DMS 273 treated with DMSO at 0.1 percent for 48 hours (cell line): ENCODE data around the gene FOSL2.
A peak's percentile ranks its signal among the peaks of the same experiment; 100 is the strongest.

Experiments used
- DNase-seq: peaks from one replicate; lab custom pipeline; 2025; lab: John Stamatoyannopoulos, UW

FOSL2 gene

DNA sequence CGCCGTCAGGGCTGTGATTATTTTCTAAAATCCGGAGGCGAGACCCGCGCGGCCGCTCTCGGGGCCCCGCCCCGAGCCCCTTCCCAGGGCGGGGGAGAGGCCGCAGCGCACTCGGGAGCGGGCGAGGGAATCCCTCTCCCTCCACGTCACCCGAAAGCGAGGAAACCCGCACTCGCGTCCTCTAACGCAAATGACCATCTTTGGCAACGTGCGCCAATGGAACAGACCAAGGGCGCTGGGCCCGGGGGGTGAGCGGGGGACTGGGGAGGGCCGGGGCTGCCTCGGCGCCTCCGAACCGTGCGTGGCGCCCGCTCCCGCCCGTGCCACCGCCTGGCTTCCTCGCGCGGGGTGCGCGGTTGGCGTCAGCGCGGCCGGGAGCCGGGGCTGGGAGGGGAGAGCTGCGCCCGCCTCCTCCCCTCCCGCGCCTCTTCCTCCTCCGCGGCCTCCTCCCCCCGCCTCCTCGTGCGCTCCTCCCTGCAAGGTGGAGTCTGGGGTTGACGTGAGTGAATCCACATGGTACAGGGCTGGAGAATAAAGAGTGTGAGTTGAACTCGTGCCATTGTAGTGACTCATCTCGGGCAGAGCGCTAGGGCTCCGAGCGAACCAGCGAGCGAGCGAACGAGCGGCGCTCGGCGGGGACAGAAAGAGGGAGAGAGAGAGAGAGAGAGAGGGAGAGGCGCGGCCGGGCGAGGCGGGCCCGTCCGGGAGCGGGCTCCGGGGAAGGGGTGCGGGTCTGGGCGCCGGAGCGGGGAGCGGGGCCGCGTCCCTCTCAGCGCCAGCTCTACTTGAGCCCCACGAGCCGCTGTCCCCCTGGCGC is at the start of gene FOSL2:
Gene FOSL2 (plus strand): TSS at position 562 of the 817 bp plus-strand sequence. CDS start 863 bp downstream, outside the sequence.
- DNase-seq = peak; percentile 97

DNA sequence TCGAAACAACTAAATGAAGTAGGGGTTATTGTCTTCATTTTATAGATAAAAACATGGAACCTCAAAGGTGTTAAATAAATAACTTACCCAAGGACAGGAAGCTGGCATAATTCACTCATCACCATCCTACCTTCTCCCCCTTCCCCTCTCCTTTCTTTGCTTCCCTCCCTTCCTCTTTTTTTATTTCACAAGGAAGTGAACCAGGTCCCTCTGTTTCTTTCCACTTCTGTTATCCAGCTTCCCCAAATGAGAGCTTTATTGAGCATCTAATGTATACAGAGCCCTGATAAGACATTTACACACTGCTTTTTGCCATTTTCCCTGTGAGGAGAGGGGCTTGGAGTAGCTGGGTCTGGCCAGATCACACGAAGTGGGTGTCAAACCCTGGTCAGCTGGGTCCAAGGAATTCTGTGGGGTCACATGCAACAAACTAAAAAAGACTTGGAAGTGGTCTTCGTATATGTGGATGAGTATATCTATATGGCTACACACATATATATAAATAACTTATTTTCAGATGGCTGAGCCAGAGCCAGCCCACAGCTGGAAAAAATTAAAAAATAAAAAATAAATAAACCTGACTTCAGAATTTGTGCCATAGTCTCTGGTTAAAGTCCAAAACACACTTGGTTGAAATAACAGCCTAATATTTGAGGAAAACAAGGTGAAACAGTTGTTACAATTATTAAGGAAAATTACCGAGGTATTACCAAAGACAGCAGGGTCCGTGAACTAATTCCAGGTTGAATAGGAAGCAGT is 49.3 kb upstream of the FOSL2 start:
- no peak for DNase-seq

DNA sequence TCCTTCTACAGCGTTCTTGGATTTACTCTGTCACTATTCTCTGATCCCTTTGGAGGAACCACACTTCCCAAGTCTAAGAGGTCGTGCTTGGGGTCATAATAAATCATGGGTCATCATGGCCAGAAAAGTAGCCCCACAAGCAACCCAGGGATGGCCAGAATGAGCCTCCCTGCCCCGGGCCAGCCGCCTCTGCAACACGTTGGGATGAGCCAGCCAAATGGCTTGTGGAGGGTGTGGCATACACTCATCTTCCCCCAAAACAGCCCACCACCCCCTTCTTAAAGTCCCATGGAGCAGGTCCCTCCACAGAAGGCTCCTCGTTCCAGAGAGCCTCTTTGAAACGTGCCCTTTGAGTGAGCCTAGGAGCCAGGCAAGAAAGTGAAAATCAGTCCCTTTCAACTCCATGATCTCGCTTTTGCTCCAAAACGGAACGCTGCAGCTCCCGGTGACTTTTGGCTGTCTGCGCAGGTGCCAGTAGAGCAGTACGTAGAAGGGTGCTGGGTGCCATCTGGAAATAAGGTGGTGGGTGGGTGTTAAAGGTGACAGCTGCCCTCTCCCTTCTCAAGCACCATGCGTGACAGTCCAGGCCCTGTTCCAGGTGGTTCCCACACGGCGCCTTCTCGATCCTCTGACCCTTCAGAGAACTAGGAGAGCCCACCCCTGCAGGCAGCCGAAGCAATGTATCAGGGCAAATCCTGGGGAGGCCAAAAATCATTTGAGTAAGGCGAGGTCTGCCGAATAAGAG is 48.5 kb upstream of the FOSL2 start:
- DNase-seq = no peak

DNA sequence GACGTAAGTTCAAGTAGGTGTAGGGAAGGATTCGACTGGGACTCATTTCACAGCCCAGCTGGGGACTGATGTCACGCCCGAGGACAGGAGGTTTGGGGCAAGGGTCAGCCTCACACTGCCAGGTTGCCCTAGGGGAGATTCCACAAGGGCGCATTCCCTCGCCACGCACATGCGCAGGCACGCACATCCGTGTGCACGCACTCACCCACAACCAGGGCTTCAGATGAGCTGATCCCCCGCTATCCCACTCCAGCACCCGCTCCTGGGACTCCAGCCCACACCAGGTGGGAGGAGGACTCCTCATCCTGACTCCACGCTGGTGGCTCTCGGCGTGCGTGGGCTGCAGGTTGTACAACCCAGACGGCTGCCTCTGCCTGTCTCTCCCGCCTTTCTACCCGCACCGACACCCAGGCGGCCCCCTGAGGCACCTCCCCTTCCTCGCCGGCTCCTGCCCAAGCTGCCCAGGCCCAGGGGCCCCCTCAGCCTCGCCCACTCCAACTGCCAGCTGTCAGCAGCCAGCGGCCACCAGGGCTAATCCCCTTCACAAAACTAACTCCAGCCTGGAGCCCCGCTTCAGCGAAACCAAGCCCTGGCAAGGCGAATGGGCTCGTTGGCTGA is 47.8 kb upstream of the FOSL2 start:
- no peak for DNase-seq

DNA sequence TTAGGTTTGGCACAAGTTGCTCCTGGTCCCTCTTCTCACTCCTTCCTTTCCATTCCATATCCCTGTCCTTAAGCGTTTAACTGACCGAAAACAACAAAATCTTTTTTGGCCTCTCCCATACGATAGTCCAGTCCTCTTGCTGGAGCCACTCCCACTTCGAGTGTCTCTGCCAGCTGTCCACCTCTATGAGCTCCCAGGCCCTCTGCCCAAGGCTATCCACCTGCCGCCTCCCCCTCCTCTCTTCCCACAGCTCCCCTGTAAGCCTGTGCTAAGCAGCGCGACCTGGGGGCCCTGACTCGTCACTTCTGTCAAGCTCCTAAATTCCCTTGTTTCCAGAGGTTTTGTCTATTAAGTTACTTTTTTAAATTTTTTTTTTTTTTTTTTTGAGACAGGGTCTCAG is 47.0 kb upstream of the FOSL2 start:
- DNase-seq = no peak

DNA sequence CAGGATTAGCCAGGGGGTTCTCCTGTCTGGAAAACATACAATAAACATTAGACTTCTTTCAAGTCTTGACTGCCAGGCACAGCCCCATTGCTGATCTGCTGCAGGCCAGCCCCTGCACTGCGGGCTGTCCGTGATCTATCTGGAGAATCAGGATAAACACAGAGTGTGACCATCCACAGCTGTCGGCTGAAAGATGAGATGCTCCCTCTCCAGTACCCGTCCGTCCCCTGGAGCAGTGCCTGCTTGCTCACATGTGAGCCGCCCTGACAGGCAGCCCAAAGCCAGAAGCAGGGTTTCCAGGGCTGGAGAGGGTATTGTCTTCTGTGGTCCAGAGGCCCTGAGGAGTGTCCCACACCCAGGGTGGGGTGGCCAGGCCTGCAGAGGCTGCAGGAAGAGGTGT is 46.1 kb upstream of the FOSL2 start:
- DNase-seq = peak; percentile 79

DNA sequence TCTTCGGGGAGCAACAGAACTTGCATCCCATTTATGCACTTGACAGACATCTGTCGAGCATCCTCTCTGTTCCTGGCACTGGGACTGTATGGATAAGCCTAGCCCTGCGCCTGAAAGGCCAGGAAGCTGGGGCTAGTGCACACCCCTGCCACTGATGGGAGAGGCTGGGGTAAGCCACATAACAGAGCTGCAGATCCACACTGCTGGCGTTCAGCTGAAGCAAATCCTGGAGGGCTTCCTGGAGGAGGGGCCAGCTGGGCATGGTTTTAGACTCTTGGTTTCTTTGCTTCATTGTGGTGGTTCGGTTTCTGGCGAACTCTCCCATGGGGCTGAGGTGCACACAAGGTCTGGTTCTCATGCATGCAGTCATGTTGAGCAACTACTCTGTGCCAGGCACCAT is 45.5 kb upstream of the FOSL2 start:
- DNase-seq = no peak

DNA sequence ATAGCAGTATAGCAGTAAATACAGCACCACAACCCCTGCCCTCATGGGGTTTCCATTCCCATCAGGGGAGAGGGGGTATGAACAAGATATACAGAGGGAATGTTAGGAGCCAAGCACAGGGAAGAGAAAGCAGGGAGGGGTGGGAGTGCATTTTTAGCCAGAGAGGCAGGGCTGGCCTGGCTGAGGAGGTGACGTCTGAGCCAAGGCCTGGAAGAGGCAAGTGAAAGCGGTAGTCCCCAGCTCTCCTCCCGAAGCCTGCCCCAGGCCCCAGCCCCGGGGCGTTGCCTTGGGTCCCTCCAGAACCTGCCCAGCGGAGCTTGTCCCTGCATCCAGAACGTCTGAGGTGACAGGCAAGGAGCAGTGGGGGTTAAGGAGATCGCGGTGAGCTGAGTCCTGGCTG is 45.1 kb upstream of the FOSL2 start:
- DNase-seq = no peak

DNA sequence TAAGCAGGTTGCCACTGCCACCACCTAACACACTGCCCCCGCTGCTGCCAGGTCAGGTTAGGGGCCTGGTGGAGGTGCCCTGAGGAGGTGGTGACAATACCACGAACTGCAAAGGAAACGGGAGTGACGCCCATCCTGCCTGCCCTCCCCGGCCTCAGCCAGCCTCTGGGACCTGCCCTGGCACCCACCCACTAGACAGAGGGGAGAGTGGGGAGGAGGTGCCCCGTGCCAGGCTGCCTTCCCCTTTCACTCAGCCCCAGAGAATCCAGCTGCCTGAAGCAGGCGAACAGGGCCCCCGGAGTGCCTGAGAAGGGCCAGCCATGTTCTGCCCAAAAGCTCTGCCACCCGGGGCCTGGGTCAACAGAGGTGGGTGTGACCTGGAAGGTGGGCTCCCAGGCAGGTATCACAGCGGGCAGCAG is 44.5 kb upstream of the FOSL2 start:
- no peak for DNase-seq

DNA sequence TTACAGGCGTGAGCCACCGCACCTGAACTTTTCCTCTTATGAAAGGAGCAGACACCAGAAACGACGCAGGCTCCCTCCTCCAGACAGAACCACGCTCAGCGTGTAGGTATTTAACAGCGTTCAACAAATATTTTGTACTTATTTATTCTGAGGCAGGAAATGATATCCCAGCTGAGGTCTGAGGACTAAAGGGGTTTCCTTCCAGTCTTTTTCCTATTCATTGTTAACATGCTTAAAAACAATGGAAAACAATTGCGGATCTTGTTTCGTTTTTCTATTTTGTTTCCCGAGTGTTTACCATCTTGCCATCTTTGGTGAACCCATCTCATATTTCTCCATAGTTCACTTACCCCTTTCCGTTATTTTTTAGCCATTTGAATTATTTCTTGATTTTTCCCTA is 43.7 kb upstream of the FOSL2 start:
- DNase-seq = no peak

DNA sequence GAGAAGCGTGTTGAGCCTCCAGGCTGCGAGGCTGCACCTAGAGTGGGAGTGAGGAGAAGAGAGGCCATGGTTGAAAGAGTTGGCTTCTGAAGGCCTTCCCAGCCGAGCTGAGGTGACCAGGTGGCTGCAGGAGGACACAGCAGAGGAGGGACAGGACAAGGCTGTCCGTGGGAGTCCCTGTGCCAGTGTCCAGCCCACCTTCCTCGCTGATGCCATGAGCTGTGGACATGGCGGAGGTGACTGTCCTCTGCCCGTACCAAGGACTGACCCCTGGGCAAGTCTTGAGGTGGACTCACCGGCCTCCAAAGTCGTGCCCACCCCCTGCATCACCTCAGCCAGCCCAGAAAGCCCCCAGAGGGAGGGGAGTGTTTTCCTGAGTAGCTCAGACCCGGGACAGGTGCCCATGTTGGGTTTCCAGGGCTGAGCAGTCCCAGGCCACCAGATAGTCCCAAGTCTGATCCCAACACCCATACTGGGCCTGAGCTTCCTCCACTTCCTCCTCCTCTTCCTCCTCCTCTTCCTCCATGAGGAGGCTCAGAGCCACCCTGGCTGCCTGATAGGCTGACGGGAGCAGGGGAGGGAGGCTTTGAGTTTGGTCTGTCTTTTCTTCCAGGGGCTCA is 43.0 kb upstream of the FOSL2 start:
- no peak for DNase-seq

DNA sequence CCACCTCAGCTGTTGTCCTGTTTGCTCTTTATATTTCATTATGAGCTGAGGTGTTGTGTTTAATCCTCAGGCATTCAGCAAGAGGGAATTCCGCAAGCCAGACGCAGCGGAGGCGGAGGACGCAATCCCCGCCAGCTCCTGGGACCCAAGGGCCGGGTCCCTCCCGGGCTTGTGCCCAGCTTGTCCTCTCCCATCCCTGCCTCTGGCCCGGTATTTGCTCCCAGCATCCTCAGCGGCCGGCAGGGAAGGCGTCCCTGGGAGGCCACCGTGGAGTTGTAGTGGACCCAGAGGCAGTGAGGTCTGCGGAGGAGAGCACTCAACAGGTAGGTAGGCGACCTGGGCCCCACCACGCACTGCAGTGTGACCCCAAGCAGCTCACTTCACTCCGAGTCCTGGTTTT is 42.5 kb upstream of the FOSL2 start:
- DNase-seq = no peak

DNA sequence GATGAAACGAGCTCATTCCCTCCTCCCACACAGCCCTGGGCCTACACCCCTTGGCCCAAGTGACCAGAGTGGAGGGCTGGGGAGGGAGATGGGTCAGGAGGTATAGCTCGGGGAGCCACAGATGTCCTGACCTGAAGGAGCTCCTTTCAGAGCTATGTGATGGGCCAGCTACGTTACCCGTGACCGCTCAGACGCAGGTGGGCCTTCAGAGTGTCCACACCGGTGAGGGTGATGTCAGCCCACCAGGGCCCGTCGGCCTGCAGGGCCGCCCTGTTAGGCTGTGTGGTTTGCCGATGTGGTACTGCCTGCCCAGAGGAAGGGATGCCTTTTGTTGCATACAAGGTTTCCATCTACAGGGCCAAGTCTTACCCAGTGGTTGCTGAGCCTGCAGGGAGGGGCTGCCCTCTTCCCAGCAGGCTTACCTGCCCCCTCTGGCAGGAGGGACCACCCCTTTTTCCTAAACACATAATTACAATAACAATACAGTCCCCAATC is 41.8 kb upstream of the FOSL2 start:
- no peak for DNase-seq

DNA sequence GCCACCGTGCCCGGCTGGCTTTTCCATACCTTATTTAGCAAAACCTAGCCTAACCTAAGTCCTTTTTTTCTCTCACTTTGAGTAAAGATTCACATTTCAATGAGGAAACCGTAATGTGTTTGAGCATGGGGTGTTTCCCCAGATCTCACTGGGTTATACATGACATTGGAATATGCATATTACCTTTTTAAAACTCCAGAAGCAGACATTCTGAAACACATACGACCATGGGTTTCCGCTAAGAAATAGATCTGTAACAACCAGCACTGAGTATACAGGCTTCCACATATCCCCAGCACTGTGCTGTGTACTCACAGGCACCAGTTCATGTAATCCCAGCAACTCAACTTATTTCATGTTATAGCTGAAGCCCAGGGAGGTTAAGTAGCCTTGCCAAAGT is 41.0 kb upstream of the FOSL2 start:
- no peak for DNase-seq

DNA sequence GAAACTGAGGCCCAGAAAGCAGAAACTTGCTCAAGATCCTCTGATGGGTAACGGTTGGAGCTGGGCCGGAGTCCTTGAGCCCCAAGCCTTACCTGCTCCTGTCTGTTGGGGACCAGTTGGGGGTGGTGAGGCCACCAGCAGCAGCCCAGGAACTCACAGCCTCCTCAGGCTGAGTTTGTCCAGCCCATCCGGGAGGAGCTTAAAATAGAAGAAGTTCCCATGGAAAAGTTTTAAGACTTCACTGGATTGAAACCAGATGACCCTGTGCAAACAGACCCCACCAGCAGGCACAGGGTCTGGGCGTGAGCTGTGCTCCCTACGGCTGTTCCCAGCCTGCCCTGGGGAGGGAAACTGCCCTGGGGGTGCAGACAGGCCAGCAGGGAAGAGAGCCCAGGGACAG is 40.6 kb upstream of the FOSL2 start:
- DNase-seq = no peak

DNA sequence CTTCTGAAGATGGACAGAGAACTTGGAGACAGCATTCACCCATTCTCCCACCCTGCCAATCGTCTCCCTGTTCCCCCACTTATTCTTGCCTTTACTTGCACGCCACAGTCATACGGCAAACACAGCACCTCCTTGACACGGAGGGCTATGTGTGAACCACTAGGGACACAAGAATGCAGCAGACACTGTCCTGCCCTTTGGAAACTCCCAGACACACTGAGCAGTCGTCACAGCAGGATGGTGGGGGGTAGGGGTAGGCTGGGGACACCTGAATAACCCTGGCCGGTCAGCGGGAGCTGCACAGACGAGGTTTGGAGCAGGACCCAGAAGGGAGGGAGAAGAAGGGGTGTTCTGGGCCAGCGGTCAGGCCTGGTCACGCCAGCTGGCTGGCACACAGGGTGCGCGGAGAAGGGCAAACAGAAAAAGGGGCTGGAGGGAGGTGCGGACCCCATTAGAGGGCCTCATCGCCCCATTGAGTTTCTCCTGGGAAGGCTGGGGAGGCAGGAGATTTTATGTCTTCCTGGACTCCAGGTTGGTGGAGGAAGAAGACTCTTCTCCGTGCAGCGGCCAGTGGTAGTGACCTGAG is 40.0 kb upstream of the FOSL2 start:
- no peak for DNase-seq

DNA sequence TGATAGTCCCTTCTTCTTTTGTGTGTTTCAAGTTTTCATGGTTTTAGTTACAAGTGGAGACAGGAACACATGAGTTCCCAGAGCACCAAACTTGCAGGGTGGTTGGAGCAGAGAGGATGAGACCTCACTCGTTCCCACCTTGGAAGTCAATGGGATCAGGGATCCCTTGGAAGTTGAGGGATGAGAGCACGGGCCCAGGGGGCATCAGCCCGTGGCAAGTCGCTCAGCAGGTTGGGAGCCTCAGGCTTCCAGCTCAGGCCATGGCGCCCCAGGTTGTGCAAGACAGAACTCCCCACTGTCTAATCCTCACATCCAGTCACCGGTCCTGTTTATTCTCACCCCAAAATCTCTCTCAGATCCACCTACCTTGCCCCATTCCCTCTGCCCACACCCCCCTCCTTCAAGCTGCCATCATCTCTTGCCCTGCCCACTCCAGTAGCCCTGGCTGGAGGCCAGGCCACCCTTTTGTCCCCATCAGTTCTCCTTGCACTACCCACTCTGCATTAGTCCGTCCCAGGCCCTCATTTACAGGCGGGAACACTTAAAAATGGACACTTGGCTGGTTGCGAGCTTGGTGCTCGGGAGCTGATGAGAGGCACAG is 37.6 kb upstream of the FOSL2 start:
- no peak for DNase-seq

DNA sequence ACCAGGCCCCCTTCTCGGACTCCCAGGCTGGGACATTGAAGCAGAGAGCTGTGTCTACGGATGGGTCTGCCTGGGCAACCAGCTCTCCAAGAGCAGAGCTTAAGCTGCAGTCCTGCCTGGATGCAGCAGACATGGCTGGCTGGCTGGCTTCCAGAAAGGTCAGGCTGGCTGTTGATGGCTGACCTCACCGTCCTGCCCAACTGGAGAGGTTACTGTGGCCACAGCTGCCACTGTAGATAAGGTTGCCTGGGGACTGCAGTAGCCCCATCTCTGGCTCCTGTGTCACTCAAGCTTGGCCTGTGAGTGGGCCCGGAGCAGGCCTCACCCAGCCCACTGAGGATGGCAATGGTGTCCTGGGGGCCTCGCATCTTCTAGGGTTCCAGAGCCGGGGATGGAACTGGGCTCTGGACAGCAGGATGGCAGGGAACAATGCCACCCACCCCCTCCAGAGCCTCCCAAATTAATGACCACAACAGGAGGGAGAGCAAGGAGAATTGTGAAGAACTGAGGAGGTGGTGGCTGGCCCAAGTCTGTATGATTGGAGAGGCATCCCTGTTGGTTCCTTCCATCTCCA is 37.0 kb upstream of the FOSL2 start:
- no peak for DNase-seq

DNA sequence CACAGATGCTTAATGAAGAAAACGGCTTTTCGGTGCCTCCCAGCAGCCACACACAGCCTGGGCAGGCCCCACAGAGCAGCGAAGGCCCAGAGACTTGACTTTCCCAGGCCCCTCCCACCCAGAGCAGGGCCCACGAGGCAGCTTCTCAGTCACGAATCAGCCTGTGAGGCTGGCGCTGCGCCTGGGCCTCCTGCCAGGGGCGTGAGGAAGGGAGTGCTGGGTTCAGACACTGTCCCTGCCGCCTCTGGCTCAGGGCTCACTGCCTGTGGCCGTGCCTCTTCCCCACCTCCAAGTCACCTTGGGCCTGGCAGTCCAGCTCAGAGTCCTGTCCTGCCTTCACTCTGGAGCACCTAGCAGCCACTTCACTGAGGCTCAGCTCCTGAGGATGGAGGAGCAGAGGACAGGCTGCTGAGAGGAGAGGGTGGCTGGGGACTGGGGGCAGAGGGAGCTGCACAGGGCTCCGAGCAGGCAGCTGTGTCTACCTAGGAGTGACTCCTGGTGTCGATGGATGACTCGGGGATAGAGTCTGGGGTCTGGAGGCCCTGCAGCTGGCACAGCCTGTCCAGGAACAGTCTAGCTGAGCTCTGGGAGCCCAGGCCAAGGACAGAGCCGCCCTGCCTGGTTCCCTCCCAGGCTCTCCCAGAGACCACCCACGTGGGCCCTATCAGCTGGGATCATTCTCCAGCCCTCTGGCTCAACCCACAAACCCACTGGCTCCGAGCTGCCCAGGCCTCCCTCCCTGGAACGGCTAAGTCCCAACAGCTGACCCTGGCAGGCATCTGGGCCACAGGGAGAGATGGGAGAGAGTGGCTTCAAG is 36.4 kb upstream of the FOSL2 start:
- DNase-seq = peak; percentile 57

DNA sequence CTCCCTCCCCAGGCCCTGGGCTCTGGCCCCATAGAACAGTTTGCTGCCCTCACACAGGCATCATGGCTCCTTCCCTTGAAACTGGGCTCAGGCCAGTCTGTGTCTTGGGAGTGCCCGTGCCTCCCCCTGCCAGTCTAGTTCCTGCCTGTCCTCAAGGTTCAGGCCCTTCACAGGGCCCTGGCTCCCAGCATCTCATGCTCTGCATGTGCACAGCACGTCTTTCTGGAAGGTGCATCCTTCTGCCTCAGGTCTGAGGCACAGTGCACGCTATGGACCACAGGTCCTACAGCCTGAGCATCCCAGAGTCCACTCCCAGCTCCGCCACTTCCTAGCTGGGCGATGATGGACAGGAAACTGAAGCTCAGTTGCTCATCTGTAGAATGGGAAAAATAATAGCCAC is 35.6 kb upstream of the FOSL2 start:
- no peak for DNase-seq
